Measurements from ENCODE around the gene E4F1. TPM values are rescaled to one million over a fixed set of nuclear protein-coding genes. Genes with fewer than 3 reads are reported as not detected.
"Not testable (repeated sequence)": the region's sequence is repeated elsewhere in the genome, so short reads cannot be mapped to it uniquely, and the experiment has no call there.

The E4F1 gene
- total RNA-seq, 1 experiment from 2014 or later = 34.4 TPM

- no peak for ATAC-seq
- DNase-seq (ENCODE audit: low spot score) = no peak
- Mint-ChIP-seq H3K36me3 (peaks cover 93% of the 10 kb centered on the region), H3K27me3 (ENCODE audit: low read depth) (no peaks in the 10 kb centered on the region), H3K4me1 (peaks cover 6% of the 10 kb centered on the region; the same call in 1 of the 2 replicates), H3K4me3 (no peak overlapping the region), H3K27ac (no peak overlapping the region), H3K9me3 (no peaks in the 10 kb centered on the region)
- ChIA-PET POLR2A (no interaction called here), CTCF (no interaction called here)
- TF ChIP-seq AR (CRISPR knock-in tag; IDR thresholded peaks at IDR 0.05) (no peak), GABPB1 (CRISPR knock-in tag; IDR thresholded peaks at IDR 0.05) (no peak), ZNF121 (CRISPR knock-in tag; IDR thresholded peaks at IDR 0.05) (no peak), GTF2I (CRISPR knock-in tag; conservative IDR thresholded peaks at IDR 0.05) (no peak), TEAD1 (CRISPR knock-in tag; IDR thresholded peaks at IDR 0.05) (no peak), CREB1 (CRISPR knock-in tag; IDR thresholded peaks at IDR 0.05) (no peak), PREB (CRISPR knock-in tag; IDR thresholded peaks at IDR 0.05; ENCODE audit: borderline replicate concordance) (no peak), SP1 (CRISPR knock-in tag; conservative IDR thresholded peaks at IDR 0.05) (no peak), NR2C2 (CRISPR knock-in tag; IDR thresholded peaks at IDR 0.05) (no peak), FOXP1 (CRISPR knock-in tag; IDR thresholded peaks at IDR 0.05; ENCODE audit: borderline replicate concordance) (no peak), ESRRA (CRISPR knock-in tag; IDR thresholded peaks at IDR 0.05; ENCODE audit: borderline replicate concordance) (no peak)
Observed at GRCh38 chr16:2257726-2258125, 34.3 kb downstream of the E4F1 start.

- CTCF ChIA-PET; DNase-seq (ENCODE audit: low spot score); H3K4me1 Mint-ChIP-seq; H3K9me3 Mint-ChIP-seq; H3K27ac Mint-ChIP-seq; H3K27me3 Mint-ChIP-seq (ENCODE audit: low read depth); ATAC-seq; H3K4me3 Mint-ChIP-seq: not testable (repeated sequence)
- peaks cover 93% of the 10 kb centered on the region for H3K36me3 Mint-ChIP-seq
- POLR2A ChIA-PET = interaction anchor here (1.5 kb wide), 1 partner anchor 21 kb away, joined by 3 read pairs; no protein-coding TSS in a partner anchor
Observed at GRCh38 chr16:2258530-2258929, 35.1 kb downstream of the E4F1 start.

GRCh38 chr16:2260250-2260649 lies 36.9 kb downstream of the E4F1 start:
- ChIA-PET POLR2A (interaction anchor here (0.6 to 0.7 kb wide), 3 partner anchors 24 to 199 kb away, joined by 5 to 7 read pairs (median 6); partner anchors contain the start of gene TEDC2), CTCF (interaction anchor here (1.0 kb wide), 1 partner anchor 241 kb away, joined by 3 read pairs; no protein-coding TSS in a partner anchor)
- Mint-ChIP-seq H3K27ac (no peak overlapping the region), H3K9me3 (no peaks in the 10 kb centered on the region), H3K4me1 (peaks cover 8% of the 10 kb centered on the region), H3K27me3 (ENCODE audit: low read depth) (no peaks in the 10 kb centered on the region), H3K36me3 (peaks cover 97% of the 10 kb centered on the region), H3K4me3 (no peak overlapping the region)
- no peak for DNase-seq (ENCODE audit: low spot score)
- ATAC-seq = no peak
- TF ChIP-seq CDX4 (CRISPR knock-in tag; IDR thresholded peaks at IDR 0.05; ENCODE audit: borderline replicate concordance) (no peak), ATF2 (CRISPR knock-in tag; IDR thresholded peaks at IDR 0.05; ENCODE audit: borderline replicate concordance, low read depth) (no peak), MYBL2 (CRISPR knock-in tag; IDR thresholded peaks at IDR 0.05) (no peak), GRHL2 (CRISPR knock-in tag; IDR thresholded peaks at IDR 0.05; ENCODE audit: insufficient replicate concordance, severe bottlenecking) (no peak), HMGA2 (CRISPR knock-in tag; IDR thresholded peaks at IDR 0.05) (no peak), ZBTB21 (CRISPR knock-in tag; IDR thresholded peaks at IDR 0.05; ENCODE audit: borderline replicate concordance) (no peak), ZSCAN18 (CRISPR knock-in tag; IDR thresholded peaks at IDR 0.05) (no peak), STAT6 (CRISPR knock-in tag; conservative IDR thresholded peaks at IDR 0.05; ENCODE audit: low read depth) (no peak), ATF3 (CRISPR knock-in tag; conservative IDR thresholded peaks at IDR 0.05) (no peak), CREB1 (CRISPR knock-in tag; IDR thresholded peaks at IDR 0.05) (no peak), ZNF423 (CRISPR knock-in tag; IDR thresholded peaks at IDR 0.05) (no peak), NFATC4 (CRISPR knock-in tag; IDR thresholded peaks at IDR 0.05) (no peak), SMAD4 (CRISPR knock-in tag; IDR thresholded peaks at IDR 0.05) (no peak)
